Fibroblast of lung (primary cell): ENCODE measurements around the gene FILIP1L.

Experiments
- CTCF ChIP-seq, 2 donors: IDR thresholded peaks in 1 of 2; conservative IDR thresholded peaks in 1 of 2; 1 replicate in 1 of 2; 2 replicates in 1 of 2; pipeline ENCODE4 v1.5.1; 2011 to 2012; ENCODE audit warnings: low read length in 2 of 2, control low read depth in 1 of 2, inconsistent platforms in 1 of 2, low read depth in 1 of 2, mild to moderate bottlenecking in 1 of 2
- EZH2 ChIP-seq: IDR thresholded peaks from 2 replicates; pipeline ENCODE4 v1.5.1; 2012; ENCODE audit warnings: low read length, control low read depth, mild to moderate bottlenecking; ENCODE audit errors: missing control alignments

GRCh38 chr3:100002599-100003350, 111.5 kb downstream of the FILIP1L start:
- TF ChIP-seq CTCF (conservative IDR thresholded peaks at IDR 0.05 in 1 of 2, IDR thresholded peaks at IDR 0.05 in 1 of 2; ENCODE audit: low read depth in 1 of 2, low read length in 2 of 2) (no peak), EZH2 (no peak)
